GM18951 (cell line): ENCODE measurements around the gene DUSP7.
A peak's percentile ranks its signal among the peaks of the same experiment; 100 is the strongest.

Source experiments
- POLR2A ChIP-seq: IDR thresholded peaks from 4 replicates; pipeline ENCODE4 v1.6.1; 2011; ENCODE audit warnings: mild to moderate bottlenecking; ENCODE audit not compliant: insufficient read length, insufficient read depth; ENCODE audit errors: extremely low read depth
- in situ Hi-C: fragments of 300-500 bp; cut with MboI; formaldehyde crosslinking; loops from one replicate; pipeline ENCODE4 v1.12.0; 2022; ENCODE audit warnings: low sequenced_read_pairs, mixed read lengths, inconsistent platforms; ENCODE audit not compliant: unreplicated experiment

DUSP7 gene

GRCh38 chr3:52029535-52029934 lies 26.8 kb downstream of the DUSP7 start:
- no peak for TF ChIP-seq POLR2A
- in situ Hi-C loops = no loop called here

- in situ Hi-C loops = no loop called here
- TF ChIP-seq POLR2A = no peak
Measured at GRCh38 chr3:52029053-52029452, 27.3 kb downstream of the DUSP7 start.

- no peak for TF ChIP-seq POLR2A
- in situ Hi-C loops = no loop called here
Measured at GRCh38 chr3:52028572-52028971, 27.8 kb downstream of the DUSP7 start.

GRCh38 chr3:52026041-52026440 lies 30.3 kb downstream of the DUSP7 start:
- in situ Hi-C loops = no loop called here
- no peak for TF ChIP-seq POLR2A

GRCh38 chr3:52025453-52025852 lies 30.9 kb downstream of the DUSP7 start:
- TF ChIP-seq POLR2A = no peak
- in situ Hi-C loops = no loop called here

- no peak for TF ChIP-seq POLR2A
- in situ Hi-C loops = no loop called here
Measured at GRCh38 chr3:52024765-52025452, 31.5 kb downstream of the DUSP7 start.

GRCh38 chr3:52023860-52024764 lies 32.3 kb downstream of the DUSP7 start:
- TF ChIP-seq POLR2A = peak; percentile 26
- in situ Hi-C loops = no loop called here

- in situ Hi-C loops = no loop called here
- TF ChIP-seq POLR2A = no peak
Measured at GRCh38 chr3:52023101-52023770, 33.1 kb downstream of the DUSP7 start.

- in situ Hi-C loops = no loop called here
- TF ChIP-seq POLR2A = no peak
Measured at GRCh38 chr3:52022323-52023100, 33.9 kb downstream of the DUSP7 start.

- in situ Hi-C loops = no loop called here
- TF ChIP-seq POLR2A = no peak
Measured at GRCh38 chr3:52021489-52022268, 34.7 kb downstream of the DUSP7 start.

- in situ Hi-C loops = no loop called here
- no peak for TF ChIP-seq POLR2A
Measured at GRCh38 chr3:52020796-52021195, 35.6 kb downstream of the DUSP7 start.
